DMS 273 treated with DMSO at 0.1 percent for 48 hours (cell line): ENCODE data around the gene CYP11A1.
A peak's percentile ranks its signal among the peaks of the same experiment; 100 is the strongest.

Experiments
- DNase-seq: peaks from one replicate; lab custom pipeline; 2025; lab: John Stamatoyannopoulos, UW

The CYP11A1 gene

GRCh38 chr15:74347757-74348250, 19.6 kb downstream of the CYP11A1 start:
- DNase-seq: no peak

- no peak for DNase-seq
Measured at GRCh38 chr15:74345051-74345450, 22.4 kb downstream of the CYP11A1 start.

GRCh38 chr15:74343797-74344127, 23.7 kb downstream of the CYP11A1 start:
- DNase-seq: no peak

GRCh38 chr15:74343127-74343796, 24.2 kb downstream of the CYP11A1 start:
- DNase-seq: no peak

GRCh38 chr15:74340150-74340549, 27.3 kb downstream of the CYP11A1 start:
- DNase-seq: no peak

- no peak for DNase-seq
Measured at GRCh38 chr15:74339371-74339770, 28.1 kb downstream of the CYP11A1 start.

GRCh38 chr15:74338676-74339075, 28.8 kb downstream of the CYP11A1 start:
- no peak for DNase-seq

GRCh38 chr15:74337607-74338211, 29.7 kb downstream of the CYP11A1 start:
- peak; percentile 13 for DNase-seq

- DNase-seq: no peak
Measured at GRCh38 chr15:74337146-74337545, 30.3 kb downstream of the CYP11A1 start.

GRCh38 chr15:74336061-74337005, 31.1 kb downstream of the CYP11A1 start:
- no peak for DNase-seq

GRCh38 chr15:74335396-74335795, 32.0 kb downstream of the CYP11A1 start:
- DNase-seq: no peak

- DNase-seq: no peak
Measured at GRCh38 chr15:74334127-74334526, 33.3 kb downstream of the CYP11A1 start.

GRCh38 chr15:74333662-74334061, 33.8 kb downstream of the CYP11A1 start:
- no peak for DNase-seq

- DNase-seq: no peak
Measured at GRCh38 chr15:74333093-74333492, 34.4 kb downstream of the CYP11A1 start.

GRCh38 chr15:74332611-74333010, 34.8 kb downstream of the CYP11A1 start:
- DNase-seq: no peak

- no peak for DNase-seq
Measured at GRCh38 chr15:74332011-74332410, 35.4 kb downstream of the CYP11A1 start.

- no peak for DNase-seq
Measured at GRCh38 chr15:74330861-74331408, 36.5 kb downstream of the CYP11A1 start.

GRCh38 chr15:74328331-74329056, 39.0 kb downstream of the CYP11A1 start:
- DNase-seq: no peak

GRCh38 chr15:74327756-74328155, 39.7 kb downstream of the CYP11A1 start:
- no peak for DNase-seq

GRCh38 chr15:74326746-74327145, 40.7 kb downstream of the CYP11A1 start:
- DNase-seq: no peak

GRCh38 chr15:74324714-74325113, 42.7 kb downstream of the CYP11A1 start:
- no peak for DNase-seq
